Activated CD8-positive, alpha-beta memory T cell treated with anti-CD3 and anti-CD28 coated beads for 36 hours (primary cell): ENCODE measurements around the gene LCMT1. TPM values are rescaled to one million over a fixed set of nuclear protein-coding genes. Genes with fewer than 3 reads are reported as not detected.

Experiments
- CTCF ChIA-PET: fragments of 350-600 bp; sonication (Branson Sonifier 250); formaldehyde crosslinking; loops from one replicate; lab custom pipeline; 2021; ENCODE audit warnings: antibody characterized with exemption; lab: Charles Lee
- POLR2A ChIA-PET: fragments of 350-600 bp; sonication (Branson Sonifier 250); formaldehyde crosslinking; loops from one replicate; lab custom pipeline; 2021; ENCODE audit warnings: antibody characterized with exemption; lab: Charles Lee
- total RNA-seq, 2 experiments: library from RNA; stranded (reverse); gene quantifications; one replicate each; pipeline ENCODE4 v1.2.3, GENCODE V29; 2021

The LCMT1 gene
- total RNA-seq, 2 experiments from 2014 or later = 47.6 to 48.9 TPM

DNA sequence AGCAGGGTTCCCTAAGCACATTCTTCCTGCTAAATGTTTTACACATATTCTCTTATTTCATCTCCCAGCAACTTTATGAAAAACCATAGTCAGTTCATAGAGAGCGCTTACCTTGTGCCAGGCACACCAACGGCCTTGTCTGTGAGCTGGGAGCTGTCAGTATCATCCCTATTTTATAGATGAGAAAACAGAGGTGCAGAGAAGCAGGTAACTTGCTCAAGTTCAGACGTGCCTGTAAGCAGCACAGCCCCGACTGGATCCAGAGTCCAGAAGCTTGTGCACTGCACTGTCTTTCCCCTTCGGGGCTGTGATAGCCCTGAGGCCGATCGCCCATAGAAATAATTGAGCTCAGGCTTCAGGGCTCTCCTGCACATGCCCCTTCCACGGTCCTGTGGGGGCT, 111.4 kb downstream of the LCMT1 start:
- ChIA-PET POLR2A (no interaction called here), CTCF (interaction anchor here (0.7 to 3.1 kb wide), 4 partner anchors 74 to 124 kb away, joined by 3 to 18 read pairs (median 3); partner anchors contain the start of gene LCMT1)

DNA sequence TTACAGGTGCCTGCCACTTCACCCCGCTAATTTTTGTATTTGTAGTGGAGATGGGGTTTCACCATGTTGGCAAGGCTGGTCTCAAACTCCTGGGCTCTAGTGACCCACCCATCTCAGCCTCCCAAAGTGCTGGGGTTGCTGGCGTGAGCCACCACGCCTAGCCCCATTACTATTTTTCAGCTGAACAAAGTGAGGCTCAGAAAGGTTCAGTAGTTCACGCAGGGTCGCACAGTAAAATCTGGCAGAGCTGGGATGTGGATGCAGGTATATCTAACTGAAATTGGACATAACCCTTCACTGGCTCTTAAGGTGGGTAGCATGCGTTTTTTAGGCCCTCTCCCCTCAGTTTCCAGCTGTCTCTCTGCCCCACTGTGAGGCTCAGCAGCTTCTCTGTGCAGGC, 112.4 kb downstream of the LCMT1 start:
- POLR2A ChIA-PET = no interaction called here
- CTCF ChIA-PET = interaction anchor here (0.9 to 3.1 kb wide), 3 partner anchors 75 to 112 kb away, joined by 3 to 18 read pairs (median 3); partner anchors contain the start of gene LCMT1

DNA sequence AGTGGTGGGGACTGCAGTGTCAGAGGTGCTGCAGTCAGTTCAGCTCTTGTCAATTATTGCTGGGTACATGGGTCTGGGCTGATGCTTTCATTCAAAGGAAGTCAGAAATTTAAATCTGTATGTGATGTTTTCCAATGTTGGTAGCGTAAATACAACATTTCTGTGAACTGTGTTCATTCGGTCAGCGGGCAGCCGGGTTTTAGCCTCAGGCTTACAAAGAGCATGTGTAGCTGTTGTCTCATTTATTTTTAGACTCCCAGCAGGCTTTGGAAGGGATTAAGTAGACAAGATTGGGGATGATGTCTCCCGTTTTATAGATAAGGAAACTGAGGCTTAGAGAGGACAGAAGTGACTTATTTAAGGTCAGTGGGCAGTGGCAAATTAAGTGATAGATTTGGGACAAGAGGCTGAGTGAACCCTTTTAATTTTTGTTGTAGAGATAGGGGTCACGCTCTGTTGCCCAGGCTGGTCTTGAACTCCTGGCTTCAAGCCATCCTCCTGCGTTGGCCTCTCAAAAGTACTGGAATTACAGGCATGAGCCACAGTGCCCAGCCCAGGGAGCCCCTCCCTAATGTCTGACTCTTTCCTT, 113.3 kb downstream of the LCMT1 start:
- CTCF ChIA-PET = interaction anchor here (0.7 to 3.1 kb wide), 16 partner anchors 9 to 488 kb away, joined by 3 to 18 read pairs (median 4); partner anchors contain the start of gene LCMT1
- POLR2A ChIA-PET = no interaction called here

Other genes with a start within 250 kb of the LCMT1 start
- 10 to 100 TPM; 64.0 to 67.6 TPM for gene ARHGAP17, start 96.4 kb upstream of the LCMT1 start, total RNA-seq
- gene AQP8, start 105.2 kb downstream of the LCMT1 start, total RNA-seq = not detected
- gene ZKSCAN2, start 146.1 kb downstream of the LCMT1 start, total RNA-seq = 1 to 10 TPM; 5.7 to 6.1 TPM